Nephron progenitor cell (in vitro differentiated cells): Measurements from ENCODE around the gene TNKS1BP1.

ENCODE experiments used
- DNase-seq: peaks from one replicate; pipeline ENCODE4 v3.0.0; 2021
- H3K27ac Mint-ChIP-seq: 2 replicates; pipeline ENCODE4 v1.8.0; 2021; ENCODE audit warnings: mild to moderate bottlenecking, moderate library complexity, mixed read lengths
- H3K27me3 Mint-ChIP-seq: 2 replicates; pipeline ENCODE4 v1.8.0; 2021; ENCODE audit warnings: mild to moderate bottlenecking, low read depth, mixed read lengths; ENCODE audit not compliant: poor library complexity
- H3K36me3 Mint-ChIP-seq: 2 replicates; pipeline ENCODE4 v1.8.0; 2021; ENCODE audit warnings: low read depth, mixed read lengths
- H3K4me1 Mint-ChIP-seq: 2 replicates; pipeline ENCODE4 v1.8.0; 2021; ENCODE audit warnings: mixed read lengths
- H3K4me3 Mint-ChIP-seq: 2 replicates; pipeline ENCODE4 v1.8.0; 2021; ENCODE audit warnings: mild to moderate bottlenecking, moderate library complexity, mixed read lengths
- H3K9me3 Mint-ChIP-seq: 2 replicates; pipeline ENCODE4 v1.8.0; 2021; ENCODE audit warnings: mild to moderate bottlenecking, moderate library complexity, mixed read lengths
- CTCF ChIP-seq: fragments of 200-600 bp; sonication (generic); IDR thresholded peaks from 2 replicates; pipeline ENCODE4 v1.5.0; 2021; ENCODE audit warnings: antibody characterized with exemption

Gene TNKS1BP1

DNA sequence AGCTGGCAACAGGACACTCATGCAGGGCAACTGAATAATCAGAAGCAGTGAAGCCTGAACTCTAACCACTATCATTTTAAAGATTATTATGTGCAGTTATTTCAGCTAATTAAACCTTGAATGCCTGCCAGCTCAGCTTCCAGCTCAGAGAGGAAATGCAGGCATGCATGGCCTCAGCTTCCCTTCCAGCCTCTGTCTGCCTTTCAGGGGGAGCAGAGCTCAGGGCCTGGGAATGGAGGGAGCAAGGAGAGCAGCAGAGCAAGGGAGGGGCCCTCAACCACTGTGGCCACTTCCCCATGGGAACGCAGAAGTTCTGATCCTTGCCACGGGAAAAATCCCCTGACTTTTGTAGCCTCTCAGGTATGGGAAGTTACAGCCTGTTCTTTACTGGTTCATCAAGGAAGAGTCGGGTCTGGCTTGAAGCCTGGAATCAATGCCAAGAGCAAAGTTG lies 55.2 kb downstream of the TNKS1BP1 start:
- TF ChIP-seq CTCF, result no peak
- no peak overlapping the region for H3K4me3 Mint-ChIP-seq
- H3K27ac Mint-ChIP-seq, result peak overlapping the region; percentile 61
- peaks cover 17% of the 10 kb centered on the region for H3K27me3 Mint-ChIP-seq
- no peaks in the 10 kb centered on the region for H3K4me1 Mint-ChIP-seq
- no peaks in the 10 kb centered on the region for H3K36me3 Mint-ChIP-seq
- no peak for DNase-seq
- peaks cover 43% of the 10 kb centered on the region for H3K9me3 Mint-ChIP-seq

GRCh38 chr11:57266157-57266556 lies 58.6 kb downstream of the TNKS1BP1 start:
- H3K4me3 Mint-ChIP-seq, result no peak overlapping the region
- no peak for TF ChIP-seq CTCF
- no peak for DNase-seq
- H3K4me1 Mint-ChIP-seq, result peaks cover 9% of the 10 kb centered on the region
- H3K36me3 Mint-ChIP-seq, result no peaks in the 10 kb centered on the region
- peaks cover 12% of the 10 kb centered on the region for H3K27me3 Mint-ChIP-seq
- no peak overlapping the region for H3K27ac Mint-ChIP-seq
- peaks cover 37% of the 10 kb centered on the region for H3K9me3 Mint-ChIP-seq

DNA sequence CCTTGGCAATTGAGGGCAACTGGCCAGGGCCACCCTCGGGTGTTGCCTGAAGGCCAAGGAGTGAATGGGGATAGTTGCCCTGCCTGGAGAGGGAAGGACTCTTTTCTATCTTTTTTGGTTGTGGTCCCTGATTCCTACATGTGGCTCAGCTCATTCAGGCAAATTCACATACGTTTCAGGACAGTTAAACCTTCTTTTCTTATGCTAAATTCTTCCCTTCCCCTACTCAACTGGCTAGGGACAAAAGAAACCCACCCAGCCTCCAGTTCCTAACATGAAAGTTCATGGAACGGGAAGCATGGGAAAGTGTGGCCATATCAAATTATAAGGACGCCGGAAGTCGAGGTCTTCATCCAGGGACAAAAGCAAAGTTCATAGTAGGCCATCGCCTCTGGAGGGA lies 61.4 kb downstream of the TNKS1BP1 start:
- no peak for DNase-seq
- Mint-ChIP-seq H3K27me3 (peaks cover 3% of the 10 kb centered on the region), H3K27ac (no peak overlapping the region), H3K4me1 (peaks cover 9% of the 10 kb centered on the region), H3K36me3 (no peaks in the 10 kb centered on the region), H3K9me3 (peaks cover 40% of the 10 kb centered on the region), H3K4me3 (no peak overlapping the region)
- TF ChIP-seq CTCF, result no peak

- H3K27me3 Mint-ChIP-seq, result no peaks in the 10 kb centered on the region
- H3K4me1 Mint-ChIP-seq, result peaks cover 9% of the 10 kb centered on the region
- no peaks in the 10 kb centered on the region for H3K36me3 Mint-ChIP-seq
- peaks cover 42% of the 10 kb centered on the region for H3K9me3 Mint-ChIP-seq
- no peak overlapping the region for H3K4me3 Mint-ChIP-seq
- no peak for TF ChIP-seq CTCF
- DNase-seq, result no peak
- H3K27ac Mint-ChIP-seq, result no peak overlapping the region
Measured at GRCh38 chr11:57262157-57262556, 62.6 kb downstream of the TNKS1BP1 start.

DNA sequence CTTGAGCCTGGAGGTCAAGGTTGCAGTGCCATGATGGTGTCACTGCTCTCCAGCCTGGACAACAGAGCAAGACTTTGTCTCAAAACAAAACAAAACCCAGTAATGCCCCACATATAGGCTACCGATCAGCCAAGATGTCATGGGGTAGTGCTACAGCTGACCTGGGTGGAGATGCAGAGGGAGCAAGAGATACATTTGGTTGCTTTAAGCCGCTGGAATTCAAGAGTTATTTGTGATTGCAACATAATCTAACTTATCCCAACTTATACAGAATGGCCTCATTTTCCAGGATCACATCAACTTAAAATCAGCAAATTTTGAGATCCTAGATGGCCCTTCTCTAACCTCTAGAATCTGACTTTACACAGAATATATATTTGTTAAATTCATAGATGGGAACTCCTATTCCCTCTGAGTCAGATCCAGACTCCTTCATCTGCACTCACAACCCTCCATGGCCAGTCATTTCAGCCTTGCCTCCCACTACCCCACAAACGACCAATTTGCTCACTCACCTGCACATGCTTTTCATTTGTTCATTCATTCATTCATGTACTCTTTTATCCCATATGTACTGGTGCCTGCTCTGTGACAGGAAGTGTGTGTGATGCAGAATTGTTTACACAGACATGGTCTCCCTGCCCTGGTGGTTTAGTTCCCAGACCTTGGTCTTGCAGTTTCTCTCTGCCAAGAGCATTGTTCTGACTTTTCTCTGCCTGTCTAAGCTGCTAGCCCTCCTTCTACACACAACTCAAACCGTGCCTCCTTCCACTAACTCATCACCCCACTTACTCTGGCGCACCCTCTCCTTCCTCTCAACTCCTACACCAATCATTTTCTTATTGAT lies 63.6 kb downstream of the TNKS1BP1 start:
- H3K36me3 Mint-ChIP-seq, result peaks cover under 1% of the 10 kb centered on the region
- peaks cover 9% of the 10 kb centered on the region for H3K4me1 Mint-ChIP-seq
- H3K9me3 Mint-ChIP-seq, result peaks cover 43% of the 10 kb centered on the region
- TF ChIP-seq CTCF, result no peak
- no peak for DNase-seq
- no peaks in the 10 kb centered on the region for H3K27me3 Mint-ChIP-seq
- H3K27ac Mint-ChIP-seq, result peak overlapping the region; percentile 65
- H3K4me3 Mint-ChIP-seq, result no peak overlapping the region

DNA sequence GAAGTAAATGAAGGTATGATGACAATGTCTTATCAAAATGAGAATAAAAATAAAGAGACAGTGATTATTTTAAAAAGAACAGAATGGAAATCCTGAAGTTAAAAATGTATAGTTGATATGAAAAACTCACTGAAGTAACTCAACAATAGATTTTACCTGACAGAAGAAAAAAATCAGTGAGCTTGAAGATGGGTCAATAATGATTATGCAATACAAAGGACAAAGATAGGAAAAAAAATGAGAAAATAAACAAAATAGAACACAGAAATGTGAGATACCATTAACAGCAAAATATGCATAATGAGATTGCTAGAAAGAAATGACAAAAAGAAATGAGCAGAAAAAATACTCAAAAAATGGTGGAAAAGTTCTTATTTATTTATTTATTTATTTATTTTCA lies 68.6 kb downstream of the TNKS1BP1 start:
- peaks cover 8% of the 10 kb centered on the region for H3K36me3 Mint-ChIP-seq
- no peak for TF ChIP-seq CTCF
- H3K9me3 Mint-ChIP-seq, result peaks cover 30% of the 10 kb centered on the region
- H3K4me1 Mint-ChIP-seq, result peaks cover 15% of the 10 kb centered on the region
- H3K4me3 Mint-ChIP-seq, result no peak overlapping the region
- no peak overlapping the region for H3K27ac Mint-ChIP-seq
- peaks cover 4% of the 10 kb centered on the region for H3K27me3 Mint-ChIP-seq
- DNase-seq, result no peak
